CD4-positive, alpha-beta T cell treated with Interleukin-17A for 1 hour (primary cell): ENCODE measurements around the gene SKA1.
"Not testable (repeated sequence)": the region's sequence is repeated elsewhere in the genome, so short reads cannot be mapped to it uniquely, and the experiment has no call there.

Experiments used
- DNase-seq: peaks from one replicate; pipeline ENCODE4 v3.0.0-alpha.2; 2020

Gene SKA1

DNA sequence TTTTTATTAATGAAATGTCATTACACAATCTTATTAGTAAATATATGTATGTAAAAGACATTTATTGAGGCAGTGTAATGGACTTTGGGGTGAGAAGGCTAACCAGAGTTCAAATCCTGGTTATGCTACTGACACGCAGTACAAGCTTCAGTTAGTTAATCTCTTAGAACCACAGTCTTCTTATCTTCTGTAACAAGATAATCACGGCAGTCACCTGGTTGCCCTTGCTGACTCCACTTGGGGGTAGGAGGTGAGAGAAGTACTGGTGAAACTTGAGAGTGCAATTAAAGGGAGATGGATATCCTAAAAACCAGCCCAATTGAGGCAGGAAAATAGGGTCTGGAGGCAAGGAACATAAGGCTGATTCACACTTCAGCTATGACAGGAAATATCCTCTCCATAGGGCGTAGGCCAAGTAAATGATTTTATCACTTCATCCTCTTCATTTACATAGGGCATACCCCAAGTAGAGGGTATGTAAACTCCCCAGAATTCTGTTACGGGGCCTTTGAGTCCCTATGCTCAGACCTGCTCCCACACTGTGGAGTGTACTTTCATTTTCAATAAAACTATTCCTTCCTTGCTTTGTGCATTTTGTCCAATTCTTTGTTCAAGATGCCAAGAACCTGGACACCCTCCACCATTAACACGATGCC is 21.3 kb downstream of the SKA1 start:
- DNase-seq: no peak

GRCh38 chr18:50397023-50397422 is 22.2 kb downstream of the SKA1 start:
- DNase-seq: no peak

DNA sequence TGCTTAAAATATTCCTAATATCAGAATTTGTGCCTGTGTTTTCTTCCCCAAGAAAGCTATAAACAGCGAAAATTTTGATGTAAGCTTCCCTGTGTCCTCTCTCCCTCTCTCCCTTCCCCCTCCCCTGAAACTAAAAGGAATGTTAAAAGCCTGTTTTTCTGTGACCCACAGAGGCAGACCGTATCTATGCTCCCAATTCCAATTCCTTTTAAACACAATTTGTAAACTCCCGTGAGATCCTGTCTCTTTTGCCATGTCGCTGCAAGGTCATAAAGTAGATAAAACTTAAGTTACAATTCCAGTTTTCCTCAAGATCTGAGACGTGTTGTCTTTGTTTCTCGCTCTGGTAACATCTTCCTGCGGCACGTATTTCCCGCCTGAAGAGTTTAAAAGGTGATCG is 23.3 kb downstream of the SKA1 start:
- no peak for DNase-seq

- no peak for DNase-seq
These were observed 24.1 kb downstream of the SKA1 start for GRCh38 chr18:50398947-50399346.

DNA sequence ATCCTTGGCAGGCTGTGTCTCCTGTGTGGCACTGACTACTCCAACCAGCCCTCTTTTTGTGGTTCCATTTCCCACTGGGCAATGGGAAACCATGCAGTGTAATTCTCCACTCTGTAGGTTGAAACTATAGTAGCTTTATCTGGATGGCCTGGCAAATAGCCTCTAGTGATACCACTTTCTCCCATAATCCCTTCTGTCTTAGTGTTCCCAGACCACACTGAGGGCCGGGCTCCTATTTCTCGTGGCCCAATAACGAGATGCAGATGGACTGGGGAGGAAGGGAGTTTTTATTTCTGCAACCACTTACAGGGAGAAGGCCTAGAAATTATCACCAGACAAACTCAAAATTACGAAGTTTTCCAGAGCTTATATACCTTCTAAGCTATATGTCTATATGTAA is 24.7 kb downstream of the SKA1 start:
- DNase-seq: no peak

DNA sequence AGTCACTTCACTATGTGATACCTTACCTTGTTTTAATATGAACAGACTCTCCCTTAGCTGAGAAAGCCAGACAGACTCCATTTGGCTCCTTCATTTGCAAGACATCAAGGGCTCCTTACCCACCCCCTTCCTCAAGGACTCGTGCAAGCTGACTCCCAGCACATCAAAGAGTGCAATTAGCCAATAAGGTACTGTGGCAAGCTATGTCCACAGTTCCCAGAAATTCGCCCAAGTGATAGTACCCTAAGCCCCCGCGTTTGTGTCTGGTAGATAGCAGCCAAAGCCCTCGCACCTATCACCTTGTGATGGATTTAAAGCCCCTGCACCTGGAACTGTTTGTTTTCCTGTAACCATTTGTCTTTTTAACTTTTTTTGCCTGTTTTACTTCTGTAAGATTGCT is 25.6 kb downstream of the SKA1 start:
- not testable (repeated sequence) for DNase-seq

GRCh38 chr18:50401295-50401694 is 26.4 kb downstream of the SKA1 start:
- no peak for DNase-seq

GRCh38 chr18:50401888-50402287 is 27.0 kb downstream of the SKA1 start:
- no peak for DNase-seq

GRCh38 chr18:50404752-50405581 is 30.1 kb downstream of the SKA1 start:
- DNase-seq: not testable (repeated sequence)

- no peak for DNase-seq
These were observed 30.9 kb downstream of the SKA1 start for GRCh38 chr18:50405582-50406271.

DNA sequence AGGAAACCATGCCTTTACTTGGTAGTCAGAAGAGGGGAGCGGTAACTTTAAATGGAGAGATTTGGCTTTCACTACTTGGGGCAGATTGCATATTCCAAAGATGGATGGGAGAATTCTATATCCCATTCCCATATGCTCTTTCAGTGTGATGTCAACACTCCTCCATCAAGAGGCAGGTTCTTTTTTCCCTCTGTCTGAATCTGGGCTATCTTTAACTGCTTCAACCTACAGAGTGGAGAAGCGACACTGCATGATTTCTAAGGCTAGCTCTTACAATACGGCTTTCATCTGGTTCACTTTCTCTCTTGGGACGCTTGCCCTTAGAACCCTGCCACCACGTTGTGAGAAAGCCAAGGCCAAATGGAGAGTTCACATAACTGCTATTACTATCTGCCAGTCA is 34.4 kb downstream of the SKA1 start:
- no peak for DNase-seq

GRCh38 chr18:50410008-50410407 is 35.2 kb downstream of the SKA1 start:
- DNase-seq: no peak

- no peak for DNase-seq
These were observed 36.0 kb downstream of the SKA1 start for GRCh38 chr18:50410894-50411293.

- not testable (repeated sequence) for DNase-seq
These were observed 42.0 kb downstream of the SKA1 start for GRCh38 chr18:50416832-50417231.

- DNase-seq: not testable (repeated sequence)
These were observed 42.9 kb downstream of the SKA1 start for GRCh38 chr18:50417705-50418104.

DNA sequence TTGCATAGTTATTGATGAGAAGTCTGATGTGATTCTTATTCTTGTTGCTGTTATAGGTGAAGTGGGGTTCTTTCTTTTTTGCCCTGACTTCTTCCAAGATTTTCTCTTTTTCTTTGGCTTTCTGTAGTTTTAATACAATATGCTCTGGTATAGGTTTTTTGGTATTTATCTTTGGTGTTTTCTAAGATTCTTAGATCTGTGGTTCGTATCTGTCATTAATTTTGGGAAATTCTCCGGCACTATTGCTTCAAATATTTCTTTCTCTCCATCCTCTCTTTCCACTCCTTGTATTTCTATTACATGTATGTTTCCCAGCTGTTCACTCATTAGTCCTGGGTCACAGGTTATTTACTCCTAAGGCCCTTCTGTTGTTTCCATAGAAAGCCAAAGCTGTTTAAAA is 43.8 kb downstream of the SKA1 start:
- DNase-seq: no peak

- DNase-seq: no peak
These were observed 47.5 kb downstream of the SKA1 start for GRCh38 chr18:50422286-50422898.

GRCh38 chr18:50424877-50425690 is 50.2 kb downstream of the SKA1 start:
- no peak for DNase-seq

DNA sequence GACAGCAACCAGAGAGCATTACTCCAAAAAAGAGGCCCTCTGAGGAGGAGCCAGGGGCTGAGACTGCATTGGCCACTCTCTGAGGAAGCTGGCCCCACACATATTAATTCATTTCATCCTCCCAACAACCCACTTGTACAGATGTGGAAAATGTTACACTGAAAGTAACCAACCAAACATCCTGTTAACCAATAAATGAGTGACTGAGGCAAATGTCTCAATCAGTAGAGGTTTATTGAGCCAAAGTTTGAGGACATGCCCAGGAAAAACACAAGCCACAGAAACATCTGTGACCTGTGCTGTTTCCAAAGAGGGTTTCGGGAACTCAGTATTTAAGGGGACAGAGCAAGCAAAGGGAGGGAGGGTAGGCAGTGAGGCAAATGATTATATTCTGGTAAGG is 53.0 kb downstream of the SKA1 start:
- DNase-seq: no peak

- no peak for DNase-seq
These were observed 53.8 kb downstream of the SKA1 start for GRCh38 chr18:50428531-50429206.

GRCh38 chr18:50429207-50429948 is 54.5 kb downstream of the SKA1 start:
- DNase-seq: peak; percentile 13
